Transverse colon (tissue), 4 donors: Measurements from ENCODE around the gene PAPSS1. TPM values are rescaled to one million over a fixed set of nuclear protein-coding genes. Genes with fewer than 3 reads are reported as not detected.
A peak's percentile ranks its signal among the peaks of the same experiment; 100 is the strongest.

ENCODE experiments used
- DNase-seq: peaks from one replicate; pipeline ENCODE4 v3.0.0-alpha.2; 2019
- H3K27ac ChIP-seq, 4 donors: fragments of 200-600 bp; sonication (generic); 2 replicates each; pipeline ENCODE4 v1.5.1; 2016 to 2018; ENCODE audit warnings: inconsistent platforms in 4 of 4
- H3K27me3 ChIP-seq: fragments of 200-600 bp; sonication (generic); 2 replicates; pipeline ENCODE4 v1.5.1; 2017; ENCODE audit warnings: inconsistent platforms
- H3K36me3 ChIP-seq, 4 donors: fragments of 200-600 bp; sonication (generic); 2 replicates each; pipeline ENCODE4 v1.5.1; 2017 to 2019; ENCODE audit warnings: inconsistent platforms in 4 of 4
- H3K4me1 ChIP-seq, 4 donors: fragments of 200-600 bp; sonication (generic); 2 replicates each; pipeline ENCODE4 v1.5.1; 2017 to 2020; ENCODE audit warnings: inconsistent platforms in 4 of 4
- H3K4me3 ChIP-seq, 4 donors: fragments of 200-600 bp; sonication (generic); 1 replicate in 1 of 4; 2 replicates in 3 of 4; pipeline versions ENCODE4 v1.5.1 to v1.6.1; 2017 to 2019; ENCODE audit warnings: inconsistent platforms in 4 of 4
- H3K9me3 ChIP-seq, 2 donors: fragments of 200-600 bp; sonication (generic); 2 replicates each; pipeline ENCODE4 v1.5.1; 2017 to 2019; ENCODE audit warnings: inconsistent platforms in 2 of 2
- EP300 ChIP-seq: sonication (generic); formaldehyde crosslinking; IDR thresholded peaks from one replicate; pipeline ENCODE4 v1.6.1; 2017; ENCODE audit warnings: antibody characterized with exemption, low read depth
- POLR2A ChIP-seq: fragments of 450-650 bp; IDR thresholded peaks from one replicate; pipeline ENCODE4 v1.6.1; 2016; ENCODE audit warnings: antibody characterized with exemption, mild to moderate bottlenecking, moderate library complexity
- POLR2AphosphoS5 ChIP-seq, 3 donors: sonication (generic); formaldehyde crosslinking; IDR thresholded peaks; one replicate each; pipeline ENCODE4 v1.6.1; 2016; ENCODE audit warnings: antibody characterized with exemption in 3 of 3
- WGBS, 2 donors: methylation state at CpG; one replicate each; pipeline ENCODE4 v1.1.5; 2018; ENCODE audit warnings: low coverage in 1 of 2; 5-methylcytosine and 5-hydroxymethylcytosine counted together
- in situ Hi-C, 4 donors: fragments of 200-750 bp; cut with MboI; loops; one replicate each; pipeline versions ENCODE4 v1.15.0 to v1.15.1; 2017; ENCODE audit warnings: low sequenced_read_pairs in 3 of 4, low pct_ligation_motif_present in 1 of 4, low pct_unique_long_range_greater_than_20kb in 1 of 4
- intact Hi-C: fragments of 100-400 bp; cut with DNase I; formaldehyde crosslinking; loops from one replicate; pipeline ENCODE4 v1.15.1; 2023; ENCODE audit warnings: low total_unique reads
- total RNA-seq, 4 donors: library from RNA; depleted of rRNA; stranded (reverse); fragments of >200 nt; gene quantifications; one replicate each; pipeline ENCODE4 v1.1.0, GENCODE V29; 2016
- TF ChIP-seq, protein P1 (sequence below), 5 experiments: fragments of 200-600 bp in 3 of 5; fragments of 450-650 bp in 2 of 5; sonication (generic) in 3 of 5; IDR thresholded peaks; 1 replicate in 2 of 5; 2 replicates in 3 of 5; pipeline ENCODE4 v1.5.1; 2016 to 2017; ENCODE audit warnings: antibody characterized with exemption in 5 of 5, inconsistent platforms in 3 of 5, mild to moderate bottlenecking in 2 of 5, moderate library complexity in 1 of 5

PAPSS1 gene
- total RNA-seq, 4 donors from 2014 or later = 7.5 to 23.3 (median 16.8) TPM

DNA sequence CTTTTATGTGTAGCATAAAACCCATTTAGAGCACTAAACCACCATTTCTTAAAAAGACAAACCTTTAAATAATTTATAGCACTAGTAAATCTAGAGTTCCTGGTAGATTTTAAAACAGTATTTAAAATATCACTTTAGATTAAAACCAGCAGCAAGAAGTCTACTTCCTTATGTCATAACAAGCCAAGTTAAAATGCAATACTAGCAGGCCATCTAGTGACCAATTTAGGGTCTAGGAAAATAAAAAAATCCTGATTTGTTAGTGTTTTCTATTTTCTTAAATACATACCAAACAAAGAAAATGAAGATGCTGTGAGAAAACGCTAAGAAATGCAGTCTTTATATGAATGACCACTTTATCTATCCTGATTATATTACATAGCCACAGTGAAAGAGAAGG is 53.9 kb downstream of the PAPSS1 start:
- Histone ChIP-seq H3K4me1 (peaks cover 0 to 13% (median 0%) of the 10 kb centered on the region in 4 donors), H3K9me3 (no peaks in the 10 kb centered on the region), H3K27ac (peak overlapping the region in 1 of 4 donors; percentile 32), H3K36me3 (no peaks in the 10 kb centered on the region), H3K27me3 (no peaks in the 10 kb centered on the region), H3K4me3 (no peak overlapping the region)
- intact Hi-C loops (no loop called here), in situ Hi-C loops (loop anchor here in 1 of 4 donors (25.0 kb wide), 1 partner anchor 629 kb away; the partner anchor contains the start of gene DKK2)
- no peak for DNase-seq
- TF ChIP-seq, protein P1, sequence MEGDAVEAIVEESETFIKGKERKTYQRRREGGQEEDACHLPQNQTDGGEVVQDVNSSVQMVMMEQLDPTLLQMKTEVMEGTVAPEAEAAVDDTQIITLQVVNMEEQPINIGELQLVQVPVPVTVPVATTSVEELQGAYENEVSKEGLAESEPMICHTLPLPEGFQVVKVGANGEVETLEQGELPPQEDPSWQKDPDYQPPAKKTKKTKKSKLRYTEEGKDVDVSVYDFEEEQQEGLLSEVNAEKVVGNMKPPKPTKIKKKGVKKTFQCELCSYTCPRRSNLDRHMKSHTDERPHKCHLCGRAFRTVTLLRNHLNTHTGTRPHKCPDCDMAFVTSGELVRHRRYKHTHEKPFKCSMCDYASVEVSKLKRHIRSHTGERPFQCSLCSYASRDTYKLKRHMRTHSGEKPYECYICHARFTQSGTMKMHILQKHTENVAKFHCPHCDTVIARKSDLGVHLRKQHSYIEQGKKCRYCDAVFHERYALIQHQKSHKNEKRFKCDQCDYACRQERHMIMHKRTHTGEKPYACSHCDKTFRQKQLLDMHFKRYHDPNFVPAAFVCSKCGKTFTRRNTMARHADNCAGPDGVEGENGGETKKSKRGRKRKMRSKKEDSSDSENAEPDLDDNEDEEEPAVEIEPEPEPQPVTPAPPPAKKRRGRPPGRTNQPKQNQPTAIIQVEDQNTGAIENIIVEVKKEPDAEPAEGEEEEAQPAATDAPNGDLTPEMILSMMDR (IDR thresholded peaks at IDR 0.05) = peak in 3 of 5 experiments; percentile 27 to 46 (median 32)
- TF ChIP-seq EP300 (no peak), POLR2A (no peak)
- 40 to 50% methylated on average over 1 of the region's 1 CpG for WGBS, 2 donors

DNA sequence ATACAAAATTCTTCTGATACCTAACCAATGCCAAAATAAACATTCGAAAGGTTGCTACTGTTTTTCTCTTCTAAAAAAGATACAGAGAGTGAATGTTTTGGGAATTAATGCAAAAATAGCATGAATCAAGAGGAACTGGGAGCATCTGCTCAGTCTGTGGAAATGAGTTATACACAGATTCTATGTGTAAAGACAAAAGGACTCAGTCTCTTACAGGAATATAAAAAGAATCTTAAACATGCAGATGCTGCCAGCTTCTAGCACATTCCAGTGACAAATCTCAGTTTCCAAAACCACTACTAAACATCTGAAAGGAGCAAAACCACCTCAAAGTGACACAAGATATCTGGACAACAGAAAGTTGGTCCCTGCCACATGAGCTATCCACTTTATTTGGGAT is 55.0 kb downstream of the PAPSS1 start:
- H3K27me3 ChIP-seq = no peaks in the 10 kb centered on the region
- DNase-seq = no peak
- intact Hi-C loops = no loop called here
- H3K4me1 ChIP-seq = peaks cover 0 to 13% (median 0%) of the 10 kb centered on the region in 4 donors
- no peak overlapping the region for H3K4me3 ChIP-seq
- no peaks in the 10 kb centered on the region for H3K36me3 ChIP-seq
- no peaks in the 10 kb centered on the region for H3K9me3 ChIP-seq
- TF ChIP-seq, protein P1 (IDR thresholded peaks at IDR 0.05) = no peak
- TF ChIP-seq POLR2AphosphoS5 (IDR thresholded peaks at IDR 0.05) (no peak), EP300 (no peak), POLR2A (no peak)
- WGBS, 2 donors = 67 to 69% methylated on average over 1 of the region's 1 CpG
- H3K27ac ChIP-seq = no peak overlapping the region
- in situ Hi-C loops = loop anchor here in 1 of 4 donors (25.0 kb wide), 1 partner anchor 628 kb away; the partner anchor contains the start of gene DKK2

DNA sequence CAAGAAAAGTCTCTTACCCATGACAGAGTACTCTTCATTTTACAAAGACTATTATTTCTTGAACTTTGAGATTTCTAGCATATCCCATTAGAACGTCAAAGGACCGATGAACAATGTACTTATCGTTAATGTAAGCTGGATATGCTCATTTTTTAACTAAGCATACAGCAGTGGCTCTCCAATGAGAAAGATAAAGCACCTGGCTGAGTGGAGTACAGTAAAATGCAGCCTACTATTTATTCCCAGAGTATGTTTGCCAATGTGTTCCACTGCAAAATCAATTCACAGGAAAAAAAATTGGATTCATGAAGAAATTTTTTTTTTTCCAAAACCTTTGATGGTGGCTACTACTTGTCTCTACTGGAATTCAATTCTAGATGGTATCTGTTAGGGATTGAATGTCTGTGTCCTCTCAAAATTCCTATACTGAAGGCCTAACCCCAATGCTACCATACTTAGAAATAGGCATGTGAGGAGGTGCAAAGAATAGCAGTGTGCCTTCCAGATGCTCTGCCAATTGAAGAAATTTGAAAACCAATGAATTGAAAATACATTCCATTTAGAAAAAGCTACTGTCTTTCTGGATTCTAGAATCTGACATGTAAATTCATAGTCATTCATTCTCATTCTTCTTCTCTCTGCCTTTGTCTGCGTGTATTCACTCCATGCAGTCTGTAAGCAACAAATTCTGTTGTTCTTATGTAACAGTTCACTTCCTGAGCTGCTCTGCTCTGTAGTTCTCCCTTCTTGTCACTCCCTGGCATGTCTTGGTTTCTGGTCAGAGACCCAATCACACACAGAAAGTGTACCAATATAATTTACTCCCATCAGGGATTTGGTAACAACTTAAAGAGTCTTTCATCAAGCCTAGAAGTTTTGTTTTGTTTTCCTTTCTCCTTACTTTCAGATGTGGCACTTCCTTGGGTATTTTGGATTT is 61.4 kb downstream of the PAPSS1 start:
- no peaks in the 10 kb centered on the region for H3K4me1 ChIP-seq
- peaks cover 0 to 3% (median 0%) of the 10 kb centered on the region in 4 donors for H3K36me3 ChIP-seq
- WGBS, 2 donors = 88 to 91% methylated on average over 4 of the region's 4 CpGs
- intact Hi-C loops (no loop called here), in situ Hi-C loops (loop anchor here in 1 of 4 donors (25.0 kb wide), 1 partner anchor 621 kb away; the partner anchor contains the start of gene DKK2)
- no peak for DNase-seq
- TF ChIP-seq EP300 (no peak), POLR2A (no peak), POLR2AphosphoS5 (IDR thresholded peaks at IDR 0.05) (no peak)
- TF ChIP-seq, protein P1 (IDR thresholded peaks at IDR 0.05) = no peak
- no peak overlapping the region for H3K4me3 ChIP-seq
- H3K27ac ChIP-seq = no peak overlapping the region
- H3K9me3 ChIP-seq = no peaks in the 10 kb centered on the region
- H3K27me3 ChIP-seq = no peaks in the 10 kb centered on the region

DNA sequence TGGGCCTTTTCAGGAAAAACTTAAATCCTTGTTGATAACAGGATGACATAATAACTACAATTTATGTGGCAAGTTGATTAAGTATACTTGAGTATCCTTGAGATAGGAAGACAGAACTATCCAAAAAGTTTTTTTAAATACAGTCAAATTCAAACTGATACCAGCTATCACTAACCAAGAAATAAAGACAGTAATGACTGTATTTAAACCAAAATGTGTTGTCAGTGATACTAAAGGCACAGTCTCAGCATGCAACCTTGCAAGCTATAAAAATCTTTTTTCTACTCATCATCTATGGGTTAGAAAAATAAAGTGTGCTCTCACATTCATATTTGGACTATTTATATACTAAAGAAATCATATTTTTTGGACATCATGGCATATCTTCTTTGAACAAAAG is 64.7 kb downstream of the PAPSS1 start:
- no peaks in the 10 kb centered on the region for H3K27me3 ChIP-seq
- H3K4me3 ChIP-seq = no peak overlapping the region
- no peaks in the 10 kb centered on the region for H3K9me3 ChIP-seq
- in situ Hi-C loops = loop anchor here in 1 of 4 donors (25.0 kb wide), 1 partner anchor 618 kb away; the partner anchor contains the start of gene DKK2
- H3K27ac ChIP-seq = no peak overlapping the region
- DNase-seq = no peak
- intact Hi-C loops = no loop called here
- TF ChIP-seq EP300 (no peak), POLR2A (no peak), POLR2AphosphoS5 (IDR thresholded peaks at IDR 0.05) (no peak)
- TF ChIP-seq, protein P1 (IDR thresholded peaks at IDR 0.05) = no peak
- H3K4me1 ChIP-seq = no peaks in the 10 kb centered on the region
- peaks cover 0 to 8% (median 0%) of the 10 kb centered on the region in 4 donors for H3K36me3 ChIP-seq
